HG03108 (cell line): ENCODE measurements around the gene DOK1.
A peak's percentile ranks its signal among the peaks of the same experiment; 100 is the strongest.

ENCODE experiments used
- ATAC-seq: cut with Tn5 transposase; IDR thresholded peaks from one replicate; pipeline ENCODE4 v1.9.1; 2021; ENCODE audit warnings: moderate library complexity; ENCODE audit not compliant: unreplicated experiment

DOK1 gene

GRCh38 chr2:74525717-74526648 is 28.5 kb upstream of the DOK1 start, which contains the start of gene DQX1:
TSS of gene DQX1 (minus strand) at chr2:74526231. CDS start at chr2:74525729, 502 bp downstream.
- ATAC-seq = no peak

GRCh38 chr2:74526649-74527230 is 27.8 kb upstream of the DOK1 start:
- no peak for ATAC-seq

- ATAC-seq = no peak
Observed at GRCh38 chr2:74527741-74528140, 26.8 kb upstream of the DOK1 start.

DNA sequence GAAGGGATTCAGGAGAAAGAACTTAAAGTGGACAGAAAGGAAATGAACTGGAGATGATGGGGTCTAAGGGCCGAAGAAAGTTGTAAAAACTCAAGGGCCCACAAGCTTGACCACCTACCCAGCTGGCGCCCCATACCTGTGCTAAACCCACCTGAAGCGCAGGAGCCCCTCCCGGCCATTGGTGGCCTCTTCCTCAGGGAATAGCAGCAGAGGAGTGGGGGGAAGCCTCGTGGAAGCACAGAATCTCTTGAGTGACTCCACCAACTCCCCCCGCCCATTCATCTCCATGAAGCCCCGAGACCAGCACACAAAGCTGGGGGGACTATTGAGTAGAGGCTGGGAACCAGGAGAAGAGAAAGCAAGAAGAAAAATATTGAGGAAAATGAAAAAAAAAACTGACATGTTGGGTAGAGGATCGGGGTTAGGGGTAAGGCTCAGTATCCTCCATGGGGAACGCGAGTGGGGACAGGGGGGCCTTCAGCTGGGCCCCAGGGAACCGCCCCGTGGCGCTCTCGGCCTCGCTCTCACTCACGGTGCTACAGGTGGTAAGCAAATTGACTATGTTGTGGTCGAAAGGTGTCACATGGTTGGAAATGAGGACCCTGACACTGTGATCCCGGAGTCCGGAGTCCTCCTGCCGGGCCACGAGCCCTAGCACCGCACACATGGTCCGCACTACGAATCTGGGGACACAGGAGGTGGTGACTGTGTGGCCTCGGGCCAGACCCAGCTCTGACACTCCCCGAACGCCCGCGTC is 25.7 kb upstream of the DOK1 start:
- ATAC-seq = peak; percentile 0

DNA sequence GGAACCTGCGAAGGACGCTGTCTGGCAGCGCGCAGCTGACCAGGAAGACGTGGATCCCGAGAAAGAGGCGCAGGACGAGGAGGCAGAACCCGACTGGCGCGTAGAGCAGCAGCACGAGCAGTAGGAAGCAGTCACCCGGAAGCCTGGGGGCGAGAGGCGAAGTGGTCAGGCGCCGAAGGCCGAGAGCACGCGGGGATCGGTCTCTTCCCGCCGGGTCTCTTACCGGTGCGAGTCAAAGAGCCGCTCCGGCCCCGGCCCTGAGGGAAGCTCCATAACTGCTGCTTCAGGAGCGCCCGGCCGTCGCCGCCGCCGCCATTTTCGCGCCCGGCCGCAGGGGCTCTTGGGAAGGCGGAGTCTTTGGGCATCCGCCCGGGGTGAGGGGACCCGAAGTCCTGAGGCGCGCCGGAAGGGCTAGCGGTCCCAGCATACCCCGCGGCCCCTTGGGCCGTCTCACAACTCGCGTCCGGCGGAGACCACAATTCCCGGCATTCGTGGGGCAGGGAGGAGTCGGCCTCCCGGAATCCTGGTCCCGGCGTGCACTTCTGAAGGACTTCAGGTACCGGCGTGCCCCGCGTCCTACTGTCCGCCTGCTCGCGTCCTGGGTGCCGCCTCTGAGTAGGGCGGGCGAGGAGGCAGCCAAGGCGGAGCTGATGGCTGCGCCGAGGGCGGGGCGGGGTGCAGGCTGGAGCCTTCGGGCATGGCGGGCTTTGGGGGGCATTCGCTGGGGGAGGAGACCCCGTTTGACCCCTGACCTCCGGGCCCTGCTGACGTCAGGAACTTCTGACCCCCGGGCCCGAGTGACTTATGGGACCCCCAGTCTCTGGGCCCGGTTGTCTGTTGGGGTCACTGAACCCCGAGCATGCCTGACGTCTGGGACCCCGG is 24.9 kb upstream of the DOK1 start, which contains the start of the genes AUP1 and HTRA2:
Gene AUP1 (minus strand): TSS at position 350 of the 882 bp plus-strand sequence. CDS start 77 bp downstream, at position 273.
Gene HTRA2 (plus strand): TSS at position 577 of the 882 bp plus-strand sequence. CDS start 74 bp downstream, at position 651.
- peak; percentile 78 for ATAC-seq

DNA sequence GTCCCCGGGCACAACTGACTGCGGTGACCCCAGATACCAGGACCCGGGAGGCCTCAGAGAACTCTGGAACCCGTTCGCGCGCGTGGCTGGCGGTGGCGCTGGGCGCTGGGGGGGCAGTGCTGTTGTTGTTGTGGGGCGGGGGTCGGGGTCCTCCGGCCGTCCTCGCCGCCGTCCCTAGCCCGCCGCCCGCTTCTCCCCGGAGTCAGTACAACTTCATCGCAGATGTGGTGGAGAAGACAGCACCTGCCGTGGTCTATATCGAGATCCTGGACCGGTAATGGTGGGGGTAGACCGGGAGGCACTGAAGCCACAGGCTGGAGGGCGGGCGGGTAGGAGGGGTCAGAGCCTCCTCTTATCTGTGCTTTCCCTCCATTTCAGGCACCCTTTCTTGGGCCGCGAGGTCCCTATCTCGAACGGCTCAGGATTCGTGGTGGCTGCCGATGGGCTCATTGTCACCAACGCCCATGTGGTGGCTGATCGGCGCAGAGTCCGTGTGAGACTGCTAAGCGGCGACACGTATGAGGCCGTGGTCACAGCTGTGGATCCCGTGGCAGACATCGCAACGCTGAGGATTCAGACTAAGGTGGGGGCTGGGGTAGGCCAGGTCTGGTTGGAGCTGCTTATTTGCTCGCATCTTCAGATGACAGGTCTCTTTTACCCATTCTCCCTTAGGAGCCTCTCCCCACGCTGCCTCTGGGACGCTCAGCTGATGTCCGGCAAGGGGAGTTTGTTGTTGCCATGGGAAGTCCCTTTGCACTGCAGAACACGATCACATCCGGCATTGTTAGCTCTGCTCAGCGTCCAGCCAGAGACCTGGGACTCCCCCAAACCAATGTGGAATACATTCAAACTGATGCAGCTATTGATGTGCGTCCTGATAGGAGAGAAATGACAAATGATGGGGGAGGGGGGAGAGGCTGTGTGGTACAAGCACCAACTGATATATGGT is 24.0 kb upstream of the DOK1 start:
- ATAC-seq = peak; percentile 34

DNA sequence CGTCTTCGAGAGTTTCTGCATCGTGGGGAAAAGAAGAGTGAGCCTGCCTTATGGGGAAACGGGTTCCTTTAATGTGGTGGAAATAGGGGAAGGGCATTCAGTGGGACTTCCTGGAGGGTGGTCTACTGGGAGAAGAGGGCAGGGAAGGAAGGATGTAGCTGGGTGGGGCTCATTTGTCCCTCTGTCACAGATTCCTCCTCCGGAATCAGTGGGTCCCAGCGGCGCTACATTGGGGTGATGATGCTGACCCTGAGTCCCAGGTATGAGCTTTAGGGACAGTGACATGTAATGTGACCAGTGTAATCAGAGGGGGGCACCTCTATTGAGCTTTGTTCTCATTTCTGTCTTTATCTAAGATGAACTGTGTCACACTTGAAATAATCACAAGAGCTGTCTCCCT is 22.9 kb upstream of the DOK1 start:
- ATAC-seq = no peak

- ATAC-seq = no peak
Observed at GRCh38 chr2:74532222-74532621, 22.3 kb upstream of the DOK1 start.

DNA sequence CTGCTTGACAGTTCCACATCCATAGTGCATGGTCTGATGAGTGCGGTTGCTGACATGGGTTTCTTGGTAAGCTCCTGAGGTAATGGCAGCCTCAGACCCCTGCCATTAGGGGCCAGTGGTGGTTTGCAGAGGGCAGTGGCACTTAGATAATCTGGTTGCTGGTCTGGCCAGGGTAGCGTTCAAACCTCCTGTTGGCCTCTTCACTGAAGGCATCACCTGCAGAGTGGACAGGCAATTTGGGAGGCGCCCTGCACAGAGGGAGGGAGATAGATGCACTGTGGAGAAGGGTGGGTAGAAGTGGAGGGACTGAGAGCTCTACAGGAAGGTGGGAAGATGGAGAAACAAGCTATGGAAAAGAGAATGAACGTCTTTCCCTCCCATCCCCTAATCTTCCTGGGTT is 21.1 kb upstream of the DOK1 start:
- ATAC-seq = no peak

DNA sequence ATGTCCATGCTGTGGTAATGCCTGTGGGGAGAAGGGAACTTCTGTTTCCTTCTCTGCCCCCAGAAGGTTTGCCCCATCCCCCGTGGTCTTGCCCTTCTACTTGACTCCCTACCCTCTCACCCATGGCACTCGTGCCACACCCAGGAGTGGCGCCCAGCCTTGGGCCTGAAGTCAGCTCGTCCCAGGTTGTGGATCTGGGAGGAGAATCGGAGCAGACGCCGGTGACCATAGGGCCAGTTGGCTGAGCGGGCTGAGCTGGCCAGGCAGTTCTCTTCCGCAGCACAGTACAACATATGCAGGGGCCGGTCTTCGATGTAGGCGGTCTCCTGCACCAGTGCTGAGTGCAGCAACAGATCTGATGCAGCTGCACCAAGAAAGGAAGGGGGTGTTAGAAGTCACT is 20.1 kb upstream of the DOK1 start:
- no peak for ATAC-seq

DNA sequence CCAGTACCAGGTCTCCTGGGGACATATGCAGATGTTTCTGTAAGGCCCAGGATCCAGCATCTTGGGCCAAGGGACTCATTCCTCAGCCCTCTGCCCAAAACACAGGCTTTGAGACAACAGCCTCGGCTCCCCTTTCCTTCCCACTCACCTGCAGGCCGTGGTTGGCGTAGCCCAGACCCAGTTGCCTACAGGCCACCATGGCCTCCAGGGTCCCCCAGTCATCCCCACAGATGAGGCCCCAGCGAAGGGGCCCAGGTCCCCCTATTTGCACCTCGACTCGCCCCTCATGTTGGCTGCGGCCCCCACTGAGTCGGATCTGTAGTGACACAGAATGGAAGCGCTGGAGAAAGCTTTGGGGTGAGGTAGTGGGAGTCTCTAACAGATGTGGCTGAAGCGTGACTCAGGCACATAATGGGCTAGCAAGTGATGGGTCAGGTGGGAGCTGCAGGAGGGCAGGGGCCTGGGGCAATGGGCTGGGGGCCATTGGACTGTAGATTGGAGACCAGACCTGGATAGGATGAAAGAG is 19.0 kb upstream of the DOK1 start:
- ATAC-seq = no peak

DNA sequence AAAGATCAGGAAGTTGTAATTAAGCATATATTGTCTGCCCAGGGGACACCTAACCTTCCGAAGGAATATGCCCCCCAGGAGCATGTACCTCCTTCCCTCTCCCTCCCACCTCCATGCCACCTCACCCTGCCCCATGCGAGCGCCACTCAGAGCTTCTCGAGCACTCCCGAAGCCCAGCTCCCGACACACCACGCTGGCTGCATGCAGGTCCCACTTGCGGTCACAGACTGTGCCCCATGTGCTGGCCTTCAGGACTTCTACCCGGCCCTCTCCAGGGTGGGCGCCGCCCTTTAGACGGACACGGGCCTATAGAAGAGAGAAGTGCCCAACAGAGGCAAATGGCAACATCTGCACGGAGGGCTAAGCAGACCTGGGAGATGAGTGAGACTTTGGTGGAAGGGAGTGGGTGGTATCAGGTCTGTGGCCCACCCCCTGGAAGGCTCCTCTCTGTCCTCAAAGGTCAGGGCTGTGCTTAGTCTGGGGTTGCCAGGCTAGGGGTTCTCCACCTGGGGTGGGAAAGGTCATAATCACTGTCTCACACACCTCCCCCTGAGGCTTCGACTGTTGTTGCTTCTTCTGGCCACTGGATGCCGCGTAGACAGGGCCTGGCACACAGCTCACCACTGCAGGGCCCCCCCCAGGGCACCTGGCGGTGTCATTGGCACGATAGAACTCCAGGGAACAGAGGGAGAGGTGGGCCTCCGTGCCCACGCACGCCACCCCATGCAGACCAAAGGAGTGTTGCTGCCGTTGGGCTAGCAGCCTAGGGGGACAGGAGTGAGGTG is 18.2 kb upstream of the DOK1 start:
- no peak for ATAC-seq

DNA sequence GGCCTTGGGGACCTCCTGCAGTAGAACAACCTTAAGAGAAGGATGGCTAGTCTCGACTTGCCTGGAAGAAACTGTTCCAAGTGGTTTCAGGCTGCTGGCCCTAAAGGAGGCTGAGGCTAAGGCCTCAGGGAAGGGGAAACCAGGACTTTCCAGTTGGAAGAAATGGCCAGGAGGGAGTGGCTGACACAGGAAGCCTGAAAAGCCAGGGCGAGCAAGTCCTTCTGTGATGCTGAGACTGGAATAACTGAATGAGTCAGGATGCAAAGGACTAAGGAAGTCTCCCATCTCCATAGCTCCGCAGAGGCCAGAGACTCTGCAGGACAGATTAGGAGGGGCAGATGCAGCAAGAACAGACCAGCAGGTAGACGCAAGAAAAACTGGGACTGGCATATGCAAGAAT is 17.4 kb upstream of the DOK1 start:
- no peak for ATAC-seq

- no peak for ATAC-seq
Observed at GRCh38 chr2:74538881-74539339, 15.6 kb upstream of the DOK1 start.

- ATAC-seq = no peak
Observed at GRCh38 chr2:74540291-74540690, 14.2 kb upstream of the DOK1 start.

GRCh38 chr2:74542978-74543377 is 11.5 kb upstream of the DOK1 start:
- ATAC-seq = no peak

DNA sequence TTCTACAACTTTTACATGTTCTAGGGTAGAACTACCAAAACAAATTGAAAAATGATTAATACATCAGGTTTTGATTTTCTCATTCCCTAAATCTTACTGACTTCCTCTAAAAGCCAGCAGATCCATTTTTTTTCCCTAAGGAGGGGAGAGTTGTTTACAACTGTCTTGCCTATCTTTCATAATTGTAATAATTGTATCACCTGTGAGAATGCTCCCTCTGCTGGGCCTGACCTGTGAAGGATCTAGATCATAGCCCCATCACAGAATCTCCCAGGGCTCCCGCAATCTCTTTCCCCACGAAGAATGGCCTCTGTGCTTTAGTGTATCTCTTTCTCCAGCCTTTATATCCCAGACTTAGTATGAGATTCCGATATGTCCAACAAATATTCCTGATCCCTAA is 9.9 kb upstream of the DOK1 start:
- no peak for ATAC-seq

DNA sequence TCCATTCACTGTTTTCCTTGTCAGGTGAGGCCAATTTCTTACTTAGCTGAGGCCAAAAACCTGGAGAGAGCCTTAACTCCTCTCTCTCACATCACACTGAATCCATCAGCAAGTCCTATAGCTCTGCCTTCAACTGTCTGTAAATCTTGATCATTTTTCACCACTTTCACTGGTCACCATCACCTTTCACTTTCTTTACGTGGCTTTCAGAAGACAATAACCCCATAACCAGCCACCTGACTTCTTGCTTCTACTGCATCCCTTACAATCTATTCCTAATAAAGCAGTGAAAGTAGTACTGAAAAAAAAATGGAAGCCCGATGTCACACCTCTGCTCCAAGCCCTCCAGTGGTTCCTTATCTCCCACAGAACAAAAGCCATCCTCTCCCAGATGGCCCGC is 8.5 kb upstream of the DOK1 start:
- ATAC-seq = no peak
